HTERT RPE-1 (cell line): ENCODE results near the gene VMAC.

Experiments used
- in situ Hi-C: fragments of 300-500 bp; cut with MboI; formaldehyde crosslinking; loops from 4 replicates; pipeline ENCODE4 v1.14.3; 2020; ENCODE audit warnings: low sequenced_read_pairs

Gene VMAC

GRCh38 chr19:5927441-5927821, 22.8 kb downstream of the VMAC start:
- in situ Hi-C loops, result no loop called here

- in situ Hi-C loops, result no loop called here
Observed at GRCh38 chr19:5929179-5929578, 24.5 kb downstream of the VMAC start.

GRCh38 chr19:5929625-5930024, 25.0 kb downstream of the VMAC start:
- in situ Hi-C loops, result no loop called here

- in situ Hi-C loops, result no loop called here
Observed at GRCh38 chr19:5931251-5931650, 26.6 kb downstream of the VMAC start.

GRCh38 chr19:5932146-5932545, 27.5 kb downstream of the VMAC start:
- in situ Hi-C loops, result no loop called here

GRCh38 chr19:5932609-5933262, 28.1 kb downstream of the VMAC start:
- in situ Hi-C loops, result no loop called here

- in situ Hi-C loops, result no loop called here
Observed at GRCh38 chr19:5933391-5934068, 28.9 kb downstream of the VMAC start.

- in situ Hi-C loops, result no loop called here
Observed at GRCh38 chr19:5934069-5934401, 29.4 kb downstream of the VMAC start.

GRCh38 chr19:5934774-5935472, 30.3 kb downstream of the VMAC start:
- in situ Hi-C loops, result no loop called here

GRCh38 chr19:5935473-5936291, 31.0 kb downstream of the VMAC start:
- in situ Hi-C loops, result no loop called here

GRCh38 chr19:5936292-5936592, 31.6 kb downstream of the VMAC start:
- in situ Hi-C loops, result no loop called here

- in situ Hi-C loops, result no loop called here
Observed at GRCh38 chr19:5937550-5937949, 32.9 kb downstream of the VMAC start.

GRCh38 chr19:5940260-5941208, 35.9 kb downstream of the VMAC start:
- in situ Hi-C loops, result no loop called here

GRCh38 chr19:5941673-5942072, 37.0 kb downstream of the VMAC start:
- in situ Hi-C loops, result no loop called here

- in situ Hi-C loops, result no loop called here
Observed at GRCh38 chr19:5943045-5943444, 38.4 kb downstream of the VMAC start.

- in situ Hi-C loops, result no loop called here
Observed at GRCh38 chr19:5943623-5944022, 39.0 kb downstream of the VMAC start.

GRCh38 chr19:5947435-5947834, 42.8 kb downstream of the VMAC start:
- in situ Hi-C loops, result no loop called here

- in situ Hi-C loops, result no loop called here
Observed at GRCh38 chr19:5948752-5949564, 44.3 kb downstream of the VMAC start.

- in situ Hi-C loops, result no loop called here
Observed at GRCh38 chr19:5949792-5950305, 45.2 kb downstream of the VMAC start.
